H1 (cell line): ENCODE measurements around the gene GALP. TPM values are rescaled to one million over a fixed set of nuclear protein-coding genes. Genes with fewer than 3 reads are reported as not detected.

Source experiments
- CTCF ChIA-PET: fragments of 300-600 bp; sonication (Branson Sonifier 250); formaldehyde crosslinking; loops from one replicate; lab custom pipeline; 2021; ENCODE audit not compliant: partially characterized antibody; lab: Charles Lee
- POLR2A ChIA-PET: fragments of 300-600 bp; sonication (Branson Sonifier 250); formaldehyde crosslinking; loops from one replicate; lab custom pipeline; 2021; ENCODE audit warnings: inconsistent platforms; ENCODE audit not compliant: partially characterized antibody; lab: Charles Lee
- DNase-seq, 2 experiments: peaks; one replicate each; pipeline versions ENCODE4 v3.0.0 to v3.0.0-alpha.2; 2010 to 2022; ENCODE audit warnings: low spot score in 2 of 2, low read depth in 1 of 2, mixed read lengths in 1 of 2
- FAIRE-seq: peaks from 2 replicates; lab custom pipeline; 2011; peaks lifted over from hg19 to GRCh38; lab: Jason Lieb, UNC
- H2AFZ ChIP-seq: 2 replicates; pipeline ENCODE4 v1.8.1; 2012; ENCODE audit warnings: low read length, inconsistent platforms
- H2AK5ac ChIP-seq: 2 replicates; pipeline ENCODE4 v1.6.1; 2013; ENCODE audit warnings: low read depth, low read length
- H2BK120ac ChIP-seq: replicated peaks from 2 replicates; pipeline ENCODE3; 2013; ENCODE audit warnings: low read depth, low read length, inconsistent platforms
- H2BK12ac ChIP-seq: 2 replicates; pipeline ENCODE4 v1.6.1; 2013; ENCODE audit warnings: low read depth, low read length
- H2BK15ac ChIP-seq: 2 replicates; pipeline ENCODE4 v1.6.1; 2013; ENCODE audit warnings: low read length
- H2BK20ac ChIP-seq: 2 replicates; pipeline ENCODE4 v1.6.1; 2013; ENCODE audit warnings: low read length
- H2BK5ac ChIP-seq: 2 replicates; pipeline ENCODE4 v1.6.1; 2013; ENCODE audit warnings: low read depth, low read length
- H3K14ac ChIP-seq: 2 replicates; pipeline ENCODE4 v1.6.1; 2013; ENCODE audit warnings: inconsistent platforms; ENCODE audit not compliant: insufficient read length
- H3K18ac ChIP-seq: 2 replicates; pipeline ENCODE4 v1.6.1; 2013; ENCODE audit warnings: low read length; ENCODE audit errors: extremely low read depth
- H3K23ac ChIP-seq: 2 replicates; pipeline ENCODE4 v1.6.1; 2013; ENCODE audit warnings: inconsistent platforms; ENCODE audit not compliant: insufficient read length
- H3K23me2 ChIP-seq: 2 replicates; pipeline ENCODE4 v1.6.1; 2013; ENCODE audit warnings: low read depth, low read length
- H3K27ac ChIP-seq: 2 replicates; pipeline ENCODE4 v1.6.1; 2011; ENCODE audit warnings: low read depth, low read length, inconsistent platforms
- H3K27me3 ChIP-seq, 4 experiments: replicated peaks in 1 of 4; 1 replicate in 1 of 4; 2 replicates in 3 of 4; pipeline versions ENCODE4 v1.6.1 to v1.8.1; 2011 to 2013; ENCODE audit warnings: low read length in 3 of 4, mild to moderate bottlenecking in 3 of 4, inconsistent platforms in 2 of 4, mixed read lengths in 2 of 4, moderate library complexity in 1 of 4; ENCODE audit not compliant: control insufficient read depth in 3 of 4, insufficient read depth in 3 of 4; ENCODE audit errors: extremely low read depth in 1 of 4
- H3K36me3 ChIP-seq, 4 experiments: 2 replicates each; pipeline versions ENCODE4 v1.6.1 to v1.8.1; 2011 to 2013; ENCODE audit warnings: mild to moderate bottlenecking in 4 of 4, low read length in 3 of 4, moderate library complexity in 2 of 4, control low read depth in 1 of 4, inconsistent platforms in 1 of 4; ENCODE audit not compliant: insufficient read depth in 4 of 4, control insufficient read depth in 2 of 4
- H3K4ac ChIP-seq: replicated peaks from 2 replicates; pipeline ENCODE3; 2013; ENCODE audit warnings: low read length, low read depth, mixed read lengths, inconsistent platforms; ENCODE audit not compliant: insufficient read length
- H3K4me1 ChIP-seq, 4 experiments: replicated peaks in 1 of 4; 1 replicate in 1 of 4; 2 replicates in 3 of 4; pipeline versions ENCODE4 v1.6.1 to v1.8.1; 2011 to 2013; ENCODE audit warnings: low read length in 3 of 4, inconsistent platforms in 2 of 4, mixed read lengths in 1 of 4; ENCODE audit not compliant: insufficient read depth in 4 of 4, control insufficient read depth in 3 of 4
- H3K4me2 ChIP-seq, 2 experiments: 2 replicates each; pipeline versions ENCODE4 v1.6.1 to v1.8.1; 2011 to 2013; ENCODE audit warnings: low read depth in 2 of 2, low read length in 2 of 2, control low read depth in 1 of 2, inconsistent platforms in 1 of 2, mild to moderate bottlenecking in 1 of 2; ENCODE audit not compliant: insufficient read depth in 1 of 2
- H3K4me3 ChIP-seq, 4 experiments: fragments of 200-600, 300-600 bp in 1 of 4; sonication (generic), shearing (Covaris generic), sonication (Bioruptor Twin) in 1 of 4; 2 replicates each; pipeline versions ENCODE4 v1.5.1 to v1.8.1; 2011 to 2016; ENCODE audit warnings: low read length in 4 of 4, low read depth in 3 of 4, control low read depth in 2 of 4, inconsistent platforms in 2 of 4, mild to moderate bottlenecking in 2 of 4, mixed read lengths in 1 of 4, moderate library complexity in 1 of 4; ENCODE audit not compliant: insufficient read depth in 2 of 4; ENCODE audit errors: extremely low read depth in 1 of 4
- H3K56ac ChIP-seq: replicated peaks from 2 replicates; pipeline ENCODE3; 2013; ENCODE audit warnings: low read depth, mild to moderate bottlenecking, mixed read lengths, low read length, inconsistent platforms; ENCODE audit not compliant: insufficient read length
- H3K79me1 ChIP-seq: 2 replicates; pipeline ENCODE4 v1.6.1; 2013; ENCODE audit warnings: low read depth, low read length, control low read depth
- H3K79me2 ChIP-seq, 2 experiments: 2 replicates each; pipeline versions ENCODE4 v1.6.1 to v1.8.1; 2012 to 2013; ENCODE audit warnings: low read length in 2 of 2, mild to moderate bottlenecking in 2 of 2, inconsistent platforms in 1 of 2; ENCODE audit not compliant: insufficient read depth in 2 of 2, control insufficient read depth in 1 of 2
- H3K9ac ChIP-seq, 4 experiments: replicated peaks in 1 of 4; 1 replicate in 1 of 4; 2 replicates in 3 of 4; pipeline versions ENCODE4 v1.6.1 to v1.8.1; 2011 to 2013; ENCODE audit warnings: low read depth in 3 of 4, low read length in 3 of 4, control low read depth in 2 of 4, mild to moderate bottlenecking in 2 of 4, moderate library complexity in 2 of 4, inconsistent platforms in 1 of 4; ENCODE audit errors: extremely low read depth in 1 of 4
- H3K9me3 ChIP-seq, 2 experiments: 2 replicates each; pipeline versions ENCODE4 v1.6.1 to v1.8.1; 2012 to 2013; ENCODE audit warnings: mild to moderate bottlenecking in 2 of 2, moderate library complexity in 2 of 2, control low read depth in 1 of 2, inconsistent platforms in 1 of 2, low read depth in 1 of 2, low read length in 1 of 2, mixed read lengths in 1 of 2; ENCODE audit not compliant: insufficient read depth in 2 of 2
- H4K20me1 ChIP-seq, 2 experiments: replicated peaks in 1 of 2; 2 replicates each; pipeline versions ENCODE3 to v1.8.1; 2011 to 2013; ENCODE audit warnings: inconsistent platforms in 2 of 2, low read length in 2 of 2, mild to moderate bottlenecking in 1 of 2; ENCODE audit not compliant: insufficient read depth in 2 of 2, control insufficient read depth in 1 of 2
- H4K5ac ChIP-seq: 2 replicates; pipeline ENCODE4 v1.6.1; 2013; ENCODE audit warnings: low read length, low read depth, mixed read lengths, inconsistent platforms; ENCODE audit not compliant: insufficient read length
- H4K8ac ChIP-seq: 2 replicates; pipeline ENCODE4 v1.8.0; 2013; ENCODE audit warnings: mild to moderate bottlenecking, moderate library complexity, low read length, inconsistent platforms; ENCODE audit not compliant: insufficient read depth; ENCODE audit errors: extremely low read depth
- H4K91ac ChIP-seq: replicated peaks from 2 replicates; pipeline ENCODE3; 2013; ENCODE audit warnings: low read length, mixed read lengths, inconsistent platforms; ENCODE audit not compliant: insufficient read length
- CBX5 ChIP-seq: fragments of 300-800, 300-1000 bp; sonication (generic); IDR thresholded peaks from 2 replicates; pipeline ENCODE4 v1.7.1; 2016; ENCODE audit warnings: antibody characterized with exemption, low read length, low read depth
- EGR1 ChIP-seq: IDR thresholded peaks from 2 replicates; pipeline ENCODE4 v1.6.1; 2011; ENCODE audit warnings: low read depth, low read length, borderline replicate concordance
- GABPA ChIP-seq: IDR thresholded peaks from 2 replicates; pipeline ENCODE4 v1.6.1; 2011; ENCODE audit warnings: mild to moderate bottlenecking, low read length, moderate library complexity, borderline replicate concordance; ENCODE audit not compliant: insufficient read depth
- HDAC2 ChIP-seq, 2 experiments: fragments of 300-600 bp in 1 of 2; sonication (generic) in 1 of 2; IDR thresholded peaks; 2 replicates each; pipeline ENCODE4 v1.6.1; 2011 to 2012; ENCODE audit warnings: low read depth in 2 of 2, low read length in 2 of 2, mild to moderate bottlenecking in 2 of 2, moderate library complexity in 2 of 2, borderline replicate concordance in 1 of 2, inconsistent platforms in 1 of 2
- JUN ChIP-seq: IDR thresholded peaks from 2 replicates; pipeline ENCODE4 v1.6.1; 2011; ENCODE audit warnings: low read depth, mild to moderate bottlenecking, improper control_type of control experiment, low read length
- MAFK ChIP-seq: IDR thresholded peaks from 2 replicates; pipeline ENCODE4 v1.6.1; 2012; ENCODE audit warnings: low read depth, mild to moderate bottlenecking, improper control_type of control experiment, low read length
- RFX5 ChIP-seq: IDR thresholded peaks from 2 replicates; pipeline ENCODE4 v1.6.1; 2011; ENCODE audit warnings: low read depth, low read length, improper control_type of control experiment, borderline replicate concordance
- USF2 ChIP-seq: IDR thresholded peaks from 2 replicates; pipeline ENCODE4 v1.6.1; 2011; ENCODE audit warnings: low read length, improper control_type of control experiment
- WGBS, 2 experiments: shearing (Covaris generic) in 1 of 2; methylation state at CpG; one replicate each; pipeline versions ENCODE4 v1.1.6 to v1.1.7; 2013 to 2015; ENCODE audit warnings: low lambda C conversion rate in 2 of 2, mixed read lengths in 2 of 2, inconsistent platforms in 1 of 2, low coverage in 1 of 2, missing lambda C conversion rate in 1 of 2; ENCODE audit not compliant: insufficient replicate concordance in 2 of 2, insufficient coverage in 1 of 2, insufficient read length in 1 of 2; ENCODE audit errors: extremely low coverage in 1 of 2, missing lambda C conversion rate in 1 of 2; 5-methylcytosine and 5-hydroxymethylcytosine counted together
- polyA plus RNA-seq, 7 experiments: library from polyadenylated mRNA; depleted of rRNA in 3 of 7; stranded (reverse) in 5 of 7; unstranded in 2 of 7; fragments of >200 nt in 5 of 7; fragments of 200-250 nt in 2 of 7; gene quantifications; 1 replicate in 5 of 7; 2 replicates in 1 of 7; 4 replicates in 1 of 7; pipeline versions ENCODE4 v1.2.1 to v1.2.3, GENCODE V29; 2011 to 2013; ENCODE audit warnings: missing spikeins in 2 of 7, mixed read lengths in 2 of 7
- total RNA-seq: library from RNA; stranded (reverse); fragmentation: NEBNext Ultra II Directional; extraction: Animal tissue kit (Norgen Biotek cat#: 25700); gene quantifications from 2 replicates; pipeline ENCODE4 v1.2.1, GENCODE V29; 2021
- TF ChIP-seq, protein P1 (sequence below): IDR thresholded peaks from 2 replicates; pipeline ENCODE4 v1.6.1; 2011; ENCODE audit warnings: low read depth, mild to moderate bottlenecking, low read length; ENCODE audit not compliant: insufficient read depth
- TF ChIP-seq, protein P2 (sequence below): IDR thresholded peaks from 2 replicates; pipeline ENCODE4 v1.6.1; 2012; ENCODE audit warnings: low read length, inconsistent platforms

GALP gene
- total and polyA plus RNA-seq, 2 of the 8 experiments (the other 6 are each of a cell fraction or from before 2014, with no cell fraction given) = 0.14 TPM; not detected in 1

GRCh38 chr19:56221851-56222250, 46.0 kb downstream of the GALP start:
- Histone ChIP-seq H4K8ac (no peak overlapping the region), H3K23ac (no peak overlapping the region), H3K23me2 (peaks cover 9% of the 10 kb centered on the region; the same call in 1 of the 2 replicates), H4K5ac (no peak overlapping the region), H2BK5ac (no peak overlapping the region), H3K79me1 (no peaks in the 10 kb centered on the region), H3K27me3 (no peaks in the 10 kb centered on the region; a peak in 1 of 7 replicates), H2BK15ac (no peak overlapping the region), H2BK120ac (no peak overlapping the region), H3K4me3 (no peak overlapping the region), H2BK12ac (no peak overlapping the region), H3K56ac (no peak overlapping the region), H3K9me3 (no peaks in the 10 kb centered on the region), H4K91ac (no peak overlapping the region), H2AK5ac (no peak overlapping the region), H3K27ac (no peak overlapping the region), H2BK20ac (no peak overlapping the region), H3K18ac (no peak overlapping the region), H3K4me2 (no peak overlapping the region), H3K36me3 (no peaks in the 10 kb centered on the region), H2AFZ (no peak overlapping the region), H3K79me2 (no peaks in the 10 kb centered on the region), H3K4ac (no peak overlapping the region), H3K14ac (no peak overlapping the region), H4K20me1 (peaks cover 0 to 2% of the 10 kb centered on the region in 2 experiments), H3K9ac (no peak overlapping the region), H3K4me1 (peaks cover 0 to 5% (median 2%) of the 10 kb centered on the region in 4 experiments; a peak in 6 of 7 replicates)
- 85% methylated on average over 11 of the region's 14 CpGs; no CpG with 5 or more reads in 1 of the 2 experiments for WGBS, 2 experiments
- ChIA-PET CTCF (interaction anchor here (0.8 to 4.9 kb wide), 30 partner anchors 9 to 155 kb away, joined by 3 to 31 read pairs (median 6); partner anchors contain the start of gene GALP), POLR2A (no interaction called here)
- FAIRE-seq (no peak), DNase-seq (no peak)
- no peak for TF ChIP-seq HDAC2 (IDR thresholded peaks at IDR 0.05; ENCODE audit: borderline replicate concordance in 1 of 2, low read depth in 2 of 2, low read length in 2 of 2)
- no peak for TF ChIP-seq GABPA
- TF ChIP-seq MAFK = no peak
- no peak for TF ChIP-seq USF2
- TF ChIP-seq, protein P1, sequence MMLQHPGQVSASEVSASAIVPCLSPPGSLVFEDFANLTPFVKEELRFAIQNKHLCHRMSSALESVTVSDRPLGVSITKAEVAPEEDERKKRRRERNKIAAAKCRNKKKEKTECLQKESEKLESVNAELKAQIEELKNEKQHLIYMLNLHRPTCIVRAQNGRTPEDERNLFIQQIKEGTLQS = no peak
- no peak for TF ChIP-seq EGR1
- TF ChIP-seq, protein P2, sequence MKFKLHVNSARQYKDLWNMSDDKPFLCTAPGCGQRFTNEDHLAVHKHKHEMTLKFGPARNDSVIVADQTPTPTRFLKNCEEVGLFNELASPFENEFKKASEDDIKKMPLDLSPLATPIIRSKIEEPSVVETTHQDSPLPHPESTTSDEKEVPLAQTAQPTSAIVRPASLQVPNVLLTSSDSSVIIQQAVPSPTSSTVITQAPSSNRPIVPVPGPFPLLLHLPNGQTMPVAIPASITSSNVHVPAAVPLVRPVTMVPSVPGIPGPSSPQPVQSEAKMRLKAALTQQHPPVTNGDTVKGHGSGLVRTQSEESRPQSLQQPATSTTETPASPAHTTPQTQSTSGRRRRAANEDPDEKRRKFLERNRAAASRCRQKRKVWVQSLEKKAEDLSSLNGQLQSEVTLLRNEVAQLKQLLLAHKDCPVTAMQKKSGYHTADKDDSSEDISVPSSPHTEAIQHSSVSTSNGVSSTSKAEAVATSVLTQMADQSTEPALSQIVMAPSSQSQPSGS = no peak
- no peak for TF ChIP-seq JUN
- no peak for TF ChIP-seq RFX5
- no peak for TF ChIP-seq CBX5
